ENCODE data around the gene NXPH3.

GRCh38 chr17:49566668-49567071 lies 9.0 kb upstream of the NXPH3 start:
- TF ChIP-seq CTCF (conservative IDR thresholded peaks at IDR 0.05) (no peak), EZH2 (IDR thresholded peaks at IDR 0.05; ENCODE audit: low read depth) (no peak)
